Amygdala (tissue), 56 donors: ENCODE measurements around the gene CBX2.

Source experiments
- DNase-seq, 56 donors: peaks; one replicate each; lab custom pipeline; 2025; lab: John Stamatoyannopoulos, UW

Gene CBX2

DNA sequence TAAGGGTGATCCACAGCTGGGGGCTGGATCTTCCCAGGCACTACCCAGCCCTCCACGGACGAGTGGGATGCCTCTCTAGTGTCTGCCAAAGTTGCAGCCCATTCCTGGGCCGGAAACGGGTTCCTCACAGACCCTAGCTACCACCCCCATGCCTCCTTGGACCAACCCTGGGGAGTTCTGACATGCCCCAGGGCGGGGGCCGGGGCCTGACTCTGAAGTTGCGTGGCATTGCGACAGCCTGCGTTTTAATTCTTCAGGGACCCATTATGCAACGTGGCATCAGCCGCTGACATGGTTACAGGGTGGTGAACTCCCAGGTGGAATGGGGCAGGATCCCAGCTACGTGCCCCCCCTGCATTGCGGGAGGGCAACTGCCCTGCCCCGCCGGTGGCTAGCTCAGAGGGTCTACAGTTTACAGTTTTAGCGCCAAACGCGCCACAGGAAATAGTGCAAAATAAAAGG lies 58.6 kb downstream of the CBX2 start:
- DNase-seq, result no peak

GRCh38 chr17:79836972-79837887 lies 59.3 kb downstream of the CBX2 start:
- DNase-seq, result peak in 12 of 56 donors; percentile 26 to 53 (median 42)
